Activated naive CD4-positive, alpha-beta T cell (primary cell): ENCODE results near the gene FEN1.

Experiments
- DNase-seq, 4 experiments: peaks; one replicate each; lab custom pipeline; 2025; lab: John Stamatoyannopoulos, UW

The FEN1 gene

GRCh38 chr11:61794579-61794978 is 1.9 kb downstream of the FEN1 start:
- DNase-seq: no peak

GRCh38 chr11:61795459-61795858 is 2.7 kb downstream of the FEN1 start:
- no peak for DNase-seq

GRCh38 chr11:61795876-61796526 is 3.3 kb downstream of the FEN1 start:
- DNase-seq: no peak

- peak in 2 of 4 experiments; percentile 48 to 56 for DNase-seq
These were observed 4.7 kb downstream of the FEN1 start for GRCh38 chr11:61797263-61797944.

GRCh38 chr11:61799665-61800284 is 7.1 kb downstream of the FEN1 start:
- DNase-seq: no peak

- DNase-seq: no peak
These were observed 7.9 kb downstream of the FEN1 start for GRCh38 chr11:61800331-61801281.

GRCh38 chr11:61802605-61803004 is 9.9 kb downstream of the FEN1 start:
- DNase-seq: no peak

- DNase-seq: no peak
These were observed 11.4 kb downstream of the FEN1 start for GRCh38 chr11:61803889-61804647.

- DNase-seq: no peak
These were observed 12.4 kb downstream of the FEN1 start for GRCh38 chr11:61805146-61805545.

- DNase-seq: no peak
These were observed 14.1 kb downstream of the FEN1 start for GRCh38 chr11:61806785-61807184.

- no peak for DNase-seq
These were observed 18.0 kb downstream of the FEN1 start for GRCh38 chr11:61810671-61811175.

- no peak for DNase-seq
These were observed 19.1 kb downstream of the FEN1 start for GRCh38 chr11:61811831-61812230.

- DNase-seq: no peak
These were observed 20.2 kb downstream of the FEN1 start for GRCh38 chr11:61812736-61813411.

- no peak for DNase-seq
These were observed 21.7 kb downstream of the FEN1 start for GRCh38 chr11:61814247-61814957.

GRCh38 chr11:61814958-61815789 is 22.5 kb downstream of the FEN1 start:
- peak in 1 of 4 experiments; percentile 8 for DNase-seq

GRCh38 chr11:61815790-61816735 is 23.4 kb downstream of the FEN1 start:
- DNase-seq: peak in 2 of 4 experiments; percentile 11 to 45

- peak in 3 of 4 experiments; percentile 10 to 50 (median 36) for DNase-seq
These were observed 24.2 kb downstream of the FEN1 start, which contains the start of gene FADS1 for GRCh38 chr11:61816736-61817455. Gene FADS1 (minus strand): TSS chr11:61817003. CDS start chr11:61816929, 74 bp downstream.
